Fibroblast of upper back skin (primary cell): ENCODE results near the gene MLIP.

Experiments used
- DNase-seq: peaks from one replicate; pipeline ENCODE4 v3.0.0-alpha.2; 2013

Gene MLIP

GRCh38 chr6:54098450-54099044, 12.7 kb upstream of the MLIP start:
- DNase-seq, result no peak

- no peak for DNase-seq
These were observed 12.0 kb upstream of the MLIP start for GRCh38 chr6:54099225-54099624.

- no peak for DNase-seq
These were observed 10.7 kb upstream of the MLIP start for GRCh38 chr6:54100411-54101006.

- DNase-seq, result no peak
These were observed 9.0 kb upstream of the MLIP start for GRCh38 chr6:54102238-54102637.

- DNase-seq, result no peak
These were observed 7.7 kb upstream of the MLIP start for GRCh38 chr6:54103497-54103896.

- DNase-seq, result no peak
These were observed 4.5 kb upstream of the MLIP start for GRCh38 chr6:54106727-54107126.

GRCh38 chr6:54107470-54108090, 3.7 kb upstream of the MLIP start:
- DNase-seq, result no peak

GRCh38 chr6:54108271-54108670, 3.0 kb upstream of the MLIP start:
- DNase-seq, result no peak

- no peak for DNase-seq
These were observed 1.7 kb upstream of the MLIP start for GRCh38 chr6:54109586-54109985.

- peak; percentile 32 for DNase-seq
These were observed 958 bp downstream of the MLIP start for GRCh38 chr6:54112151-54112650.

GRCh38 chr6:54114991-54115390, 3.7 kb downstream of the MLIP start:
- no peak for DNase-seq

- DNase-seq, result no peak
These were observed 4.7 kb downstream of the MLIP start for GRCh38 chr6:54115966-54116365.

GRCh38 chr6:54118117-54118516, 6.9 kb downstream of the MLIP start:
- no peak for DNase-seq

GRCh38 chr6:54125493-54125892, 14.2 kb downstream of the MLIP start:
- no peak for DNase-seq

- no peak for DNase-seq
These were observed 18.9 kb downstream of the MLIP start for GRCh38 chr6:54130179-54130578.

GRCh38 chr6:54132587-54132986, 21.3 kb downstream of the MLIP start:
- no peak for DNase-seq

GRCh38 chr6:54133186-54133585, 21.9 kb downstream of the MLIP start:
- DNase-seq, result no peak

- DNase-seq, result no peak
These were observed 23.7 kb downstream of the MLIP start for GRCh38 chr6:54134935-54135334.

GRCh38 chr6:54135665-54136369, 24.6 kb downstream of the MLIP start:
- peak; percentile 76 for DNase-seq

- DNase-seq, result no peak
These were observed 27.6 kb downstream of the MLIP start for GRCh38 chr6:54138795-54139194.

- no peak for DNase-seq
These were observed 29.6 kb downstream of the MLIP start for GRCh38 chr6:54140811-54141210.

- no peak for DNase-seq
These were observed 31.8 kb downstream of the MLIP start for GRCh38 chr6:54142889-54143519.

- no peak for DNase-seq
These were observed 40.6 kb downstream of the MLIP start for GRCh38 chr6:54151861-54152260.
